Upper lobe of left lung (tissue), 4 donors: ENCODE data around the gene MYO6.

ENCODE experiments used
- EP300 ChIP-seq, 4 donors: sonication (generic); formaldehyde crosslinking; IDR thresholded peaks; one replicate each; pipeline ENCODE4 v1.5.1; 2017; ENCODE audit warnings: antibody characterized with exemption in 4 of 4, control low read depth in 2 of 4
- POLR2A ChIP-seq, 4 donors: fragments of 450-650 bp; IDR thresholded peaks; one replicate each; pipeline ENCODE4 v1.5.1; 2016 to 2017; ENCODE audit warnings: antibody characterized with exemption in 4 of 4, mild to moderate bottlenecking in 2 of 4
- POLR2AphosphoS5 ChIP-seq, 2 donors: sonication (generic); formaldehyde crosslinking; IDR thresholded peaks; one replicate each; pipeline ENCODE4 v1.5.1; 2017; ENCODE audit warnings: antibody characterized with exemption in 2 of 2
- TF ChIP-seq, protein P1 (sequence below), 6 experiments: fragments of 450-650 bp in 4 of 6; fragments of 200-600 bp in 2 of 6; sonication (generic) in 2 of 6; IDR thresholded peaks; one replicate each; pipeline ENCODE4 v1.5.1; 2016 to 2019; ENCODE audit warnings: antibody characterized with exemption in 6 of 6

GRCh38 chr6:75808507-75808906, 59.5 kb downstream of the MYO6 start:
- TF ChIP-seq, protein P1, sequence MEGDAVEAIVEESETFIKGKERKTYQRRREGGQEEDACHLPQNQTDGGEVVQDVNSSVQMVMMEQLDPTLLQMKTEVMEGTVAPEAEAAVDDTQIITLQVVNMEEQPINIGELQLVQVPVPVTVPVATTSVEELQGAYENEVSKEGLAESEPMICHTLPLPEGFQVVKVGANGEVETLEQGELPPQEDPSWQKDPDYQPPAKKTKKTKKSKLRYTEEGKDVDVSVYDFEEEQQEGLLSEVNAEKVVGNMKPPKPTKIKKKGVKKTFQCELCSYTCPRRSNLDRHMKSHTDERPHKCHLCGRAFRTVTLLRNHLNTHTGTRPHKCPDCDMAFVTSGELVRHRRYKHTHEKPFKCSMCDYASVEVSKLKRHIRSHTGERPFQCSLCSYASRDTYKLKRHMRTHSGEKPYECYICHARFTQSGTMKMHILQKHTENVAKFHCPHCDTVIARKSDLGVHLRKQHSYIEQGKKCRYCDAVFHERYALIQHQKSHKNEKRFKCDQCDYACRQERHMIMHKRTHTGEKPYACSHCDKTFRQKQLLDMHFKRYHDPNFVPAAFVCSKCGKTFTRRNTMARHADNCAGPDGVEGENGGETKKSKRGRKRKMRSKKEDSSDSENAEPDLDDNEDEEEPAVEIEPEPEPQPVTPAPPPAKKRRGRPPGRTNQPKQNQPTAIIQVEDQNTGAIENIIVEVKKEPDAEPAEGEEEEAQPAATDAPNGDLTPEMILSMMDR (IDR thresholded peaks at IDR 0.05), result no peak
- TF ChIP-seq POLR2A (IDR thresholded peaks at IDR 0.05) (no peak), POLR2AphosphoS5 (IDR thresholded peaks at IDR 0.05) (no peak), EP300 (IDR thresholded peaks at IDR 0.05) (no peak)
